LoVo (cell line): ENCODE measurements around the gene JARID2.

ENCODE experiments used
- DNase-seq: peaks from one replicate; pipeline ENCODE4 v3.0.0-alpha.2; 2016; ENCODE audit warnings: low spot score

The JARID2 gene

GRCh38 chr6:15245361-15246216 is at the start of gene JARID2:
Gene JARID2, plus strand, starts transcription at chr6:15246069. Its CDS starts 471 bp downstream, at chr6:15246540.
- DNase-seq = peak; percentile 93

- no peak for DNase-seq
Measured at GRCh38 chr6:15200087-15200486, 45.8 kb upstream of the JARID2 start.

- no peak for DNase-seq
Measured at GRCh38 chr6:15205321-15205720, 40.5 kb upstream of the JARID2 start.

- no peak for DNase-seq
Measured at GRCh38 chr6:15206887-15207286, 39.0 kb upstream of the JARID2 start.

GRCh38 chr6:15207923-15208322 is 37.9 kb upstream of the JARID2 start:
- DNase-seq = no peak

GRCh38 chr6:15213838-15214400 is 31.9 kb upstream of the JARID2 start:
- DNase-seq = no peak

GRCh38 chr6:15218401-15218800 is 27.5 kb upstream of the JARID2 start:
- DNase-seq = no peak

GRCh38 chr6:15220062-15220461 is 25.8 kb upstream of the JARID2 start:
- DNase-seq = no peak

GRCh38 chr6:15227827-15228318 is 18.0 kb upstream of the JARID2 start:
- no peak for DNase-seq

GRCh38 chr6:15230827-15231226 is 15.0 kb upstream of the JARID2 start:
- no peak for DNase-seq

- DNase-seq = no peak
Measured at GRCh38 chr6:15232836-15233510, 12.9 kb upstream of the JARID2 start.

- no peak for DNase-seq
Measured at GRCh38 chr6:15234068-15234758, 11.7 kb upstream of the JARID2 start.

GRCh38 chr6:15239616-15240364 is 6.1 kb upstream of the JARID2 start:
- no peak for DNase-seq

GRCh38 chr6:15242503-15242902 is 3.4 kb upstream of the JARID2 start:
- DNase-seq = no peak

- DNase-seq = no peak
Measured at GRCh38 chr6:15242937-15243614, 2.8 kb upstream of the JARID2 start.

- no peak for DNase-seq
Measured at GRCh38 chr6:15243910-15244619, 1.8 kb upstream of the JARID2 start.

- peak; percentile 57 for DNase-seq
Measured at GRCh38 chr6:15244620-15245360, 1.1 kb upstream of the JARID2 start.

- no peak for DNase-seq
Measured at GRCh38 chr6:15246217-15246665, 372 bp downstream of the JARID2 start.
